Measurements from ENCODE around the gene FAAP20. TPM values are rescaled to one million over a fixed set of nuclear protein-coding genes. Genes with fewer than 3 reads are reported as not detected.
A peak's percentile ranks its signal among the peaks of the same experiment; 100 is the strongest.

FAAP20 gene
- total and polyA plus RNA-seq, 9 of the 15 experiments (the other 6 are each of a cell fraction or from before 2014, with no cell fraction given): 0.58 to 143 (median 9.9) TPM

- peaks cover 34 to 80% of the 10 kb centered on the region in 2 experiments for H3K4me1 ChIP-seq (replicated peaks in 1 of 2; ENCODE audit: control insufficient read depth in 2 of 2, insufficient read depth in 2 of 2, low read length in 2 of 2)
- no peaks in the 10 kb centered on the region for H3K9me3 ChIP-seq (replicated peaks; ENCODE audit: control insufficient read depth, insufficient read depth, low read depth, low read length)
- ATAC-seq (peak; percentile 67), DNase-seq (ENCODE audit: extremely low read depth in 1 of 4, low spot score in 3 of 4) (peak; percentile 88 to 100 (median 99)), FAIRE-seq (no peak)
- WGBS (ENCODE audit: insufficient coverage, low coverage, missing lambda C conversion rate): 11% methylated on average over 20 of the region's 60 CpGs
- peak overlapping the region; percentile 75 for H3K27ac ChIP-seq (ENCODE audit: extremely low read depth, low read depth, low read length)
- intact Hi-C loops (cut with micrococcal nuclease) (loop anchor here (2.0 kb wide), 1 partner anchor 22 kb away; no protein-coding TSS in a partner anchor), in situ Hi-C loops (cut with MboI) (no loop called here)
- no peaks in the 10 kb centered on the region for H3K9me1 ChIP-seq (ENCODE audit: control insufficient read depth, insufficient read depth, low read length)
- BruUV-seq (replicated peaks): no TSS peak
- peak overlapping the region; percentile 88 for H3K4me2 ChIP-seq (ENCODE audit: insufficient read depth, low read length)
- no peaks in the 10 kb centered on the region for H3K36me3 ChIP-seq (ENCODE audit: control insufficient read depth, insufficient read depth, low read length)
- peaks cover 15% of the 10 kb centered on the region; the same call in 2 of the 3 replicates for H3K79me2 ChIP-seq (ENCODE audit: control insufficient read depth, insufficient read depth, low read length)
- CTCF ChIA-PET (ENCODE audit: low intra/inter-chr PET ratio): no interaction called here
- H3K9ac ChIP-seq (ENCODE audit: insufficient read depth in 1 of 2, low read depth in 2 of 2, low read length in 2 of 2): peak overlapping the region; percentile 62 to 91
- no peaks in the 10 kb centered on the region for H3K27me3 ChIP-seq (ENCODE audit: control insufficient read depth in 2 of 2, insufficient read depth in 2 of 2, low read length in 2 of 2)
- POLR2A ChIA-PET: interaction anchor here (0.7 to 1.4 kb wide), 6 partner anchors 10 to 114 kb away, joined by 3 to 6 read pairs (median 3); partner anchors contain the start of gene FAAP20
- H2AFZ ChIP-seq (ENCODE audit: low read depth, low read length): peak overlapping the region; percentile 78
- peak overlapping the region; percentile 45 for H3K4me3 ChIP-seq
- no peaks in the 10 kb centered on the region for H4K20me1 ChIP-seq (replicated peaks; ENCODE audit: control insufficient read depth, insufficient read depth, low read length)
- TF ChIP-seq HMGXB4 (CRISPR knock-in tag; IDR thresholded peaks at IDR 0.05) (no peak), ZNF174 (CRISPR knock-in tag; IDR thresholded peaks at IDR 0.05) (no peak), ZNF584 (CRISPR knock-in tag; IDR thresholded peaks at IDR 0.05; ENCODE audit: low read depth) (no peak), BACH1 (tag; IDR thresholded peaks at IDR 0.05) (no peak), RFX1 (IDR thresholded peaks at IDR 0.05) (no peak), ZNF644 (tag; IDR thresholded peaks at IDR 0.05; ENCODE audit: low read depth) (no peak), POLR2B (IDR thresholded peaks at IDR 0.05; ENCODE audit: low read depth, partially characterized antibody) (no peak), CBX2 (IDR thresholded peaks at IDR 0.05; ENCODE audit: insufficient read depth, low read length, poor library complexity, severe bottlenecking) (no peak), ZNF75A (CRISPR knock-in tag; IDR thresholded peaks at IDR 0.05) (no peak), ZNF696 (CRISPR knock-in tag; conservative IDR thresholded peaks at IDR 0.05) (no peak)
- TF ChIP-seq, protein P1, sequence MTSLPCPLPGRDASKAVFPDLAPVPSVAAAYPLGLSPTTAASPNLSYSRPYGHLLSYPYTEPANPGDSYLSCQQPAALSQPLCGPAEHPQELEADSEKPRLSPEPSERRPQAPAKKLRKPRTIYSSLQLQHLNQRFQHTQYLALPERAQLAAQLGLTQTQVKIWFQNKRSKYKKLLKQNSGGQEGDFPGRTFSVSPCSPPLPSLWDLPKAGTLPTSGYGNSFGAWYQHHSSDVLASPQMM (CRISPR knock-in tag; IDR thresholded peaks at IDR 0.05): no peak
- TF ChIP-seq, protein P2, sequence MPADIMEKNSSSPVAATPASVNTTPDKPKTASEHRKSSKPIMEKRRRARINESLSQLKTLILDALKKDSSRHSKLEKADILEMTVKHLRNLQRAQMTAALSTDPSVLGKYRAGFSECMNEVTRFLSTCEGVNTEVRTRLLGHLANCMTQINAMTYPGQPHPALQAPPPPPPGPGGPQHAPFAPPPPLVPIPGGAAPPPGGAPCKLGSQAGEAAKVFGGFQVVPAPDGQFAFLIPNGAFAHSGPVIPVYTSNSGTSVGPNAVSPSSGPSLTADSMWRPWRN (IDR thresholded peaks at IDR 0.05; ENCODE audit: low read depth): no peak
- TF ChIP-seq, protein P3, sequence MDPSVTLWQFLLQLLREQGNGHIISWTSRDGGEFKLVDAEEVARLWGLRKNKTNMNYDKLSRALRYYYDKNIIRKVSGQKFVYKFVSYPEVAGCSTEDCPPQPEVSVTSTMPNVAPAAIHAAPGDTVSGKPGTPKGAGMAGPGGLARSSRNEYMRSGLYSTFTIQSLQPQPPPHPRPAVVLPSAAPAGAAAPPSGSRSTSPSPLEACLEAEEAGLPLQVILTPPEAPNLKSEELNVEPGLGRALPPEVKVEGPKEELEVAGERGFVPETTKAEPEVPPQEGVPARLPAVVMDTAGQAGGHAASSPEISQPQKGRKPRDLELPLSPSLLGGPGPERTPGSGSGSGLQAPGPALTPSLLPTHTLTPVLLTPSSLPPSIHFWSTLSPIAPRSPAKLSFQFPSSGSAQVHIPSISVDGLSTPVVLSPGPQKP (CRISPR knock-in tag; IDR thresholded peaks at IDR 0.05): no peak
- TF ChIP-seq, protein P4, sequence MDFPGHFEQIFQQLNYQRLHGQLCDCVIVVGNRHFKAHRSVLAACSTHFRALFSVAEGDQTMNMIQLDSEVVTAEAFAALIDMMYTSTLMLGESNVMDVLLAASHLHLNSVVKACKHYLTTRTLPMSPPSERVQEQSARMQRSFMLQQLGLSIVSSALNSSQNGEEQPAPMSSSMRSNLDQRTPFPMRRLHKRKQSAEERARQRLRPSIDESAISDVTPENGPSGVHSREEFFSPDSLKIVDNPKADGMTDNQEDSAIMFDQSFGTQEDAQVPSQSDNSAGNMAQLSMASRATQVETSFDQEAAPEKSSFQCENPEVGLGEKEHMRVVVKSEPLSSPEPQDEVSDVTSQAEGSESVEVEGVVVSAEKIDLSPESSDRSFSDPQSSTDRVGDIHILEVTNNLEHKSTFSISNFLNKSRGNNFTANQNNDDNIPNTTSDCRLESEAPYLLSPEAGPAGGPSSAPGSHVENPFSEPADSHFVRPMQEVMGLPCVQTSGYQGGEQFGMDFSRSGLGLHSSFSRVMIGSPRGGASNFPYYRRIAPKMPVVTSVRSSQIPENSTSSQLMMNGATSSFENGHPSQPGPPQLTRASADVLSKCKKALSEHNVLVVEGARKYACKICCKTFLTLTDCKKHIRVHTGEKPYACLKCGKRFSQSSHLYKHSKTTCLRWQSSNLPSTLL (IDR thresholded peaks at IDR 0.05): no peak
These were observed 10.0 kb upstream of the FAAP20 start for GRCh38 chr1:2204415-2205190.
